ENCODE results near the gene CDK5.
A peak's percentile ranks its signal among the peaks of the same experiment; 100 is the strongest.
"Not testable (repeated sequence)": the region's sequence is repeated elsewhere in the genome, so short reads cannot be mapped to it uniquely, and the experiment has no call there.

The CDK5 gene

DNA sequence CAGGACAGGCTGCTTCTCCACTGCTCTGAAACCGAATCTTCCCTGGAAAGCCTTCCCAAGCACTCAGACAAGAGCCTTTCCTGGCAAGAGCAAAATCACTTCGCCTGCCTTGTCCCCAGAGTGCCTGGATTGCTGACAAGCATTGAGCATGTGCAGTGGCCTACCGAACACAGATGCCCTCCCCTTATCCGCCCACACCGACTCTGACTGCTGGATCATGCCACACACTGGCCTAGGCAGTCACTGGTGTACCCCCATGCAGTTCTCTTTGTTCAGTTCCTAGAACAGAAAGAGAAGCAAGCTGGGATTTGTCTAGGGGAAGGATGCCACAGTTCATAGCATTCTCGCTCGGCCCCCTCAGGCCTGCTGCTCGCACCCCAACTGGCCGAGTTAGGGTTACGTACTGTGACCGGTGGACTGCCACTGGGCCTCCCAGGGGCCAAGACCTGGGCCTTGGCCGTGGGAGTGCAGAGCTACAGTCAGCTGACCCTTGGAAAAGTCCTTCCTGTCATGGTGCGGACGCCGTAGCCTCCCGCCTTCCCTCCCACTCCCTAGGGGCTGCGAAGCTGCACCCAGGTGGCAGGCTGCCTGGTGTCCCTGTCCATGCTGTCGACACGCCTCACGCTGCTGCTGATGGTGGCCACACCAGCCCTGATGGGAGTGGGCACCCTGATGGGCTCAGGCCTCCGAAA lies 22.5 kb downstream of the CDK5 start:
- DNase-seq (ENCODE audit: low read depth, low spot score): no peak

DNA sequence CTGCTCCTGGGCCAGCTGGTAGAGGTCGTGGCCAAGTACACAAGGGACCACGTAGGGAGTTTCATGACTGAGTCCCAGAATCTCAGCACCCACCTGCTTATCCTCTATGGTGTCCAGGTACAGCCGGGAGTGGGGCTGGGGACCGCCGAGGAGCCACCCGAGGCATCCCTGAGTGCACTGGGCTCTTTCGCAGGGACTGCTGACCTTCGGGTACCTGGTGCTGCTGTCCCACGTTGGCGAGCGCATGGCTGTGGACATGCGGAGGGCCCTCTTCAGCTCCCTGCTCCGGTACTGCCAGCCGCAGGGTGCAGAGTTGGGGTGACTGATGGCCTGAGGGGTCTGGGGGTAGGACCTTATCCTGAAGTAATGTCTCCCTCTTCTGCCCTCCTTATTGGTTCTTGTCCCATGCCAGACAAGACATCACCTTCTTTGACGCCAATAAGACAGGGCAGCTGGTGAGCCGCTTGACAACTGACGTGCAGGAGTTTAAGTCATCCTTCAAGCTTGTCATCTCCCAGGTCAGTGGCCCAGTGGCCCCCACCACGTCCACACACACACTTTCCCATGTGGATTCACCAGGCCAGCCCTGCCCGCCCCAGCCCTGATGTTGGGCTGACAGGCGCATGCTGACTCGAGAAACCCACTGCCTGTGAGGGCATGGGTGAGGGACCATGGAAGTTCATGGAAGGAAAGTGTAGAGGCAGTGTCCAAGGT lies 23.2 kb downstream of the CDK5 start:
- no peak for DNase-seq (ENCODE audit: low read depth, low spot score)

DNA sequence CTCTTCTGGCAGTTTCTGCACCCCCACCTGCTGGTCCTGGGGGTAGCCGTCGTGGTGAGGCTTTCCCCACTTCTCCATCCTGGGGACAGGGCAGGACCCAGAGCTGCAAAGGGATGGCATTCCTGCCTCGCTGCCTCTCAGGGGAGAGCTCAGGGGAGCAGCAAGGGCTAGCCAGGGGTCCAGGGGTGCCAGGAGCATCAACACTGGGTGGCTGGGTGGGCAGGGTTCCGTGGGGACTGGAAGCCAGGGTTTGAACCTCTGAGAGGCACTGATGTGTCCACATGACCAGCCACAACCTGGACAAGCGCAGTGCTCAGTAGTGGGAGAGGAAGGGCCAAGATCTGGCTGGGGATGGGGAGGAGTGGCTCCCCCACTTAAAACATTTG lies 23.8 kb downstream of the CDK5 start:
- DNase-seq (ENCODE audit: low read depth, low spot score): no peak

DNA sequence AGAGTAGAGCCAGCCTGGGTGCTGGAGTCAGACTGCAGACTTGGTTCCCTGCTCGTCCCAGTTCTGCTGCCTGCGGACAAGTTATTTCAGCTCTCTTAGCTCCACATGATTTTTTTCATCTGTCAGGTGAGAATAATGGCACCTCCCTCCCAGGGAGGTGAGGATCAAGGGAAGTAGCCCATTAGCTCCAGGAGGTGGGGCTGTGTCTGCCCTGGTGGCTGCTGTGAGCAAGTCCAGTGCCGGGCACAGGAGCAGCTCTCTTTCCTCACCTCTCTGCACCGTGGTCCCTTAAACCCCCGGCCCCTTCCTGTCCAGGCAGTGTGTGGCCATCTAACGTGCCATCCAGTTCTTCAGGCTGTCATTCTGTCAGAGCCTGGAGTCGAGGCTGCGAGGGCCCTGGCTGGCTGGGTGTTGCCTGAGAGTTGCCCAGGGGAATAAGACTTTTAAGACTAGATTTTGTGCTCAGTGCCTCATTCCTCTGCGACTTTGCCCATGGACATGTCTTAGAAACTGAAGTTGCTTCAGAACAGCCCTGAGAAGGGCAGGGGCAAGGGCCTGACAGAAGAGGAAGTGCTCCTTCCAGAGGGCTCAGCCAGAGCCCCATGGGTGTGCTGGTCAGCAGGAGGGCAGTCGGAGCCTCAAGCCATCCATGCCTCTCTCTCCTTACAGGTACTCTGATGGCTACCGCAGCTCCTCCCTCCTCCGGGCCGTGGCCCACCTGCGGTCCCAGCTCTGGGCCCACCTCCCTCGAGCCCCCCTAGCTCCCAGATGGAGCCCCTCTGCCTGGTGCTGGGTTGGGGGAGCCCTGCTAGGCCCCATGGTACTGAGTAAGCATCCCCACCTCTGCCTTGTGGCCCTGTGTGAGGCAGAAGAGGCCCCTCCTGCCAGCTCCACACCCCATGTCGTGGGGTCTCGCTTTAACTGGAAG lies 24.5 kb downstream of the CDK5 start:
- DNase-seq (ENCODE audit: low read depth, low spot score): peak; percentile 36

DNA sequence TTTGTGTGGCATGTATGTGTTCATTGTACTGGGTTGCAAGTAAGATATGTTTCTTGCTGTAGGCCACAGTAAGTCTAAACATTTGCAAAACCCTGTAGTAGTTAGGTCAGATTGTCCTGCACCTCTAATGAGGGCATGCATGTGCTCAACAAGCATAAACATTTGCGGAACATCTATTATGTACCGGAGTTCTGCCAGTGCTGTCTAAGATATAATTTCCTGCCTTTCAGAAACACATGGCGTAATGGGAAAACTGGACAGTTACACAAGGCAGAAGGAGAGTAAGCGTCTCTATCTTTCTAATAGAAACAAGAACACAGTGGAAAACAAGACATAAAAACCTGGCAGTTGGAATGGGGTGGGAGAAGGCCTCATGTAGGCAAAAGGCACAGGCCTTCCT lies 26.7 kb downstream of the CDK5 start:
- no peak for DNase-seq (ENCODE audit: low read depth, low spot score)

DNA sequence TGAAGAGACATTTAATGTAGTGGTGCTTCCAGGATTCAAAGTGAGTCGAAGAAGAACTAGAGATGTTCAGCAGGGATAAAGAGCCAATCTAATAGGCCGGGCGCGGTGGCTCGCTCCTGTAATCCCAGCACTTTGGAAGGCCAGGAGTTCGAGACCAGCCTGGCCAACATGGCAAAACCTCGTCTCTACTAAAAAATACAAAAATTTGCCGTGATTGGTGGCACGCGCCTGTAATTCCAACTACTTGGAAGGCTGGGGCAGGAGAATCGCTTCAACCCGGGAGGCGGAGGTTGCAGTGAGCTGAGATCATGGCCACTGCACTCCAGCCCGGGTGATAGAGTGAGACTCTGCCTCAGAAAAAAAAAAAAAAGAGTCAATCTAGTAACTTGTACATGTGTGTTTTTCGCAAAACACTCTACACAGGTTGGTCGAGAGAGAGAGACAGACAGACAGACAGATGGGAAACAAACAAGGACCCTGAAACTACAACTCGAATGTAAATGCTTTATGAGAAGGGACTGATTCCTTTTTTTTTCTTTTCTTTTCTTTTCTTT lies 28.7 kb downstream of the CDK5 start:
- no peak for DNase-seq (ENCODE audit: low read depth, low spot score)

DNA sequence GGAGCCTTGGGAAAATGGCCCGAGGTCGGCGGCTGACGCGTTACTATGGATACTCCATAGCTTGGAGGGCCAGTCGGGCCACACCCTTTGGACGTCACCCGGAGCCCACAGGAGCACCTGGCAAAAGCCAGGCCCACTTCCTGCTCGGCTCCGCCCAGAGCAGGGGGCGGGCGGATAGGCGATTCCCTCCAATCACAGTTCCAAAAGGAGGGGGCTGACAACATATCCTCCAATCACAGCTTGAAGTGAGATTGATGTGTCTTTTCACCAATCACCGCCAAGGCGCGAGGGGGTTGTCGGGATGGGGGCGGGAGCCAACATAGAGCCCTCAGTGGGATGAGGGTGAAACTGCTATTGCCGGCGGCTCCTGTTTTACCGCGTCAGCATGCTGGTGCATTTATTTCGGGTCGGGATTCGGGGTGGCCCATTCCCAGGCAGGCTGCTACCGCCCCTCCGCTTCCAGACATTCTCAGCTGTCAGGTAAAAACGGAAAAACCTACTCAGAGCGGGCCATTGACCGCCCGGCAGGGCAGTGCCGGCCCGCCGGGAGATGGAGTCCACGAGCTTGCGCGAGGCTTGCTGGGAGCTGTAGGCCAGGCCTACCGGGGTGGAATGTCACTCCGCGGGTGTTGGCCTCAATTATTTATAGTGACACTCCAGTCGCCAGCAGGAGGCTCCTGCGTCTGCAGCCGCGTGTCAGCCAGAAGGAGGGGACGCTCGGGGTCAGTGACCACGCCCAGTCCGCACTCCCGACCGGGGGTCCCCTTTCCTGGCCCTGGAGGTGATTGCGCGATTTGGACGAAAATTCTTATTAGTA lies 29.4 kb downstream of the CDK5 start, which contains the start of gene ABCB8:
TSS of gene ABCB8 (plus strand) at position 320 of the 817 bp plus-strand sequence. CDS start at position 386, 66 bp downstream.
- DNase-seq (ENCODE audit: low read depth, low spot score): peak; percentile 100

DNA sequence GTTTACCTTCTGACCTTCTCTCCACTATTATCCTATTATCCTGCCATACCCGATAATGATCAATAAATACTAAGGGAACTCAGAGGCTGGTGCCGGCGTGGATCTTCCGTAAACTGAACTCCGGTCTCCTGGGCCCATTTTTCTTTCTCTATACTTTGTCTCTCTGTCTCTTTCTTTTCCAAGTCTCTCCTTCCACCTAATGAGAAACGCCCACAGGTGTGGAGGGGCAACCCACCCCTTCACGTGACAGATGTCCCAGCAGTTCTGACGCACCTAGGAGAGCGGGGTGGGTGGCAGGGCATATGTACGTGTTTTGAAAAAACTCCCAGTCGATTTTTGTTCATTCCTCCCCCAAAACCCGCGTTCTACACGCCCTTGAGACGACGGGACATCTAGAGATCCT lies 30.0 kb downstream of the CDK5 start:
- DNase-seq (ENCODE audit: low read depth, low spot score): not testable (repeated sequence)

DNA sequence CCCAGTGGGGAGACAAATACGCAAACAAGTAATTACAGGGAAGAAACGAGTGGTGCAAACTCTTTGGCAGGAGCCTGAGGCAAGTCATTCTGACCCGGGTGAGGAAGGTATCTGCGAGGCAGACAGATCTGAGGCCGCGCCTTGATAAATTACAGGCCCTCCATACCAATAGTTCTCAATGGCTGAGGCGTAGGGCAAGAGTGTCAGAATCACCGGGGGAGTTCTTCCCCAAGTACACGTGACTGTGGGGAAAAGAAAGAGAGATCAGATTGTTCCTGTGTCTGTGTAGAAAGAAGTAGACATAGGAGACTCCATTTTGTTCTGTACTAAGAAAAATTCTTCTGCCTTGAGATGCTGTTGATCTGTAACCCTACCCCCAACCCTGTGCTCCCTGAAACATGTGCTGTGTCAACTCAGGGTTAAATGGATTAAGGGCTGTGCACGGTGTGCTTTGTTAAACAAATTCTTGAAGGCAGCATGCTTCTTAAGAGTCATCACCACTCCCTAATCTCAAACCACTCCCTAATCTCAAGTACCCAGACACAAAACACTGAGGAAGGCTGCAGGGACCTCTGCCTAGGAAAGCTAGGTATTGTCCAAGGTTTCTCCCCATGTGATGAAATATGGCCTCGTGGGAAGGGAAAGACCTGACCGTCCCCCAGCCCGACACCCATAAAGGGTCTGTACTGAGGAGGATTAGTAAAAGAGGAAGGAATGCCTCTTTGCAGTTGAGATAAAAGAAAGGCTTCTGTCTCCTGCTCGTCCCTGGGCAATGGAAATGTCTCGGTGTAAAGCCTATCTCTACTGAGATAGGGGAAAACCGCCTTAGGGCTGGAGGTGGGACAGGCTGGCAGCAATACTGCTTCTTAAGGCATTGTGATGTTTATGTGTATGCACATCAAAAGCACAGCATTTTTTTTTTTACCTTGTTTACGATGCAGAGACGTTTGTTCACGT lies 30.6 kb downstream of the CDK5 start:
- DNase-seq (ENCODE audit: low read depth, low spot score): peak; percentile 92

DNA sequence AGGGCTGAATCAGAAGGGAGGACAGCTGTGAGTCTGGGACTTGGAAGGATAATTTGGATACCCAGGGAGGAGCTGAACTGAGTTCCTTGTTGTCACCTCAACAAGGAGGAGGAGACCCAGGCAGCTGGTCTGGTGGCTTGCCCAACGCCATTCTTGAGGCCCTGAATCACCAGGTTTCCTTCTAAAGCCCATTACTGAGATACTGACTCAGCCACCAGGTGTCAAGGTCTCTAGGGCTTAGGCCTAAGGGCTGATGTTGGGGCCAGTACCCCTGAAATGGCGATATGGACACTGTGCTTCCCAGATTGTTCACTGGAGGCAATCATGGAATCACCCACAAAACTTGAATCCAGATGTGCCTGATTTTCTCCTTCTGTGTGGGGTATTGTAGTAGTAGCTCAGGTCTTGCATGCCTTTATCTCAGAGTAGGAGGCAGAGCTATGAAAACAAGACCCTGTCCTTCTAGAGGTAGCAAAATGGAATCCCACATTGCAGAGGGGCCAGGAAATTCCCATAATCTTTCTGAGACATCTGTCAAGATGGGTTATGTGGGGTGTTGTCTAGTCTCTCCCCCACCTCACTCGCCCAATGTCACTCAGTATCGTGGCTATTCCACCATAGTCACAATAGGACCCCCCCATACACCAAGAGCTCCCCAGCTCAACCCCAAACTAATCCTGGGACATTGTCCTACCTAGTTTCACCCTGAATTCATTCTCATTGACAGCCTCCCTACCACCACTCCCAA lies 31.6 kb downstream of the CDK5 start:
- peak; percentile 75 for DNase-seq (ENCODE audit: low read depth, low spot score)

DNA sequence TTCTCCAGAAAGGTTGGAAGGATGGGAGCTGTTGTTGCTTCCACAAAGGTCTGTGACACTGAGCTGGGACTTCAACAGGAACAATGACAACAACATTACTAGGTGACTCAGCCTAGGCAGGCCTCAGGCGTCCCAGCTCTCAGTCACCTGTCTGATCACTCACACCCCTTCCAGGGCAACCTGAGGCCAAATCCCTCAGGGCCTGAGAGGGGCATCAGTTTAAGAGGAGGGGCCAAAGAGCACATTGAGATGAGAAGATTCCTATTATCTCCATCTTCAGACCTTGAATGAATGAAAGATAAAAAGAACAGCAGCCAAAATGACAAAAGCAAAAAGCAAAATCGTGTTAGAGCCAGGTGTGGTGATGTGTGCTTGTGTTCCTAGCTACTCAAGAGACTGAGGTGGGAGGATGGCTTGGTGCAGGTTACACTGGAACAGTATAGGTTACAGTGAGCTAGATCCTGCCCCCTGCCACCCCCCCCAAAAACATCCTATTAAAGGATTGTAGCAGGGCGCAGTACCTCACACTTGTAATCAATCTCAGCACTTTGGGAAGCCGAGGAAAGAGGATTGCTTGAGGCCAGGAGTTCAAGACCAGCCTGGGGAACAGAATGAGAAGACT lies 33.2 kb downstream of the CDK5 start, which contains the start of gene ATG9B:
TSS of gene ATG9B (minus strand) at position 60 of the 622 bp plus-strand sequence. CDS start 71 bp downstream, outside the sequence.
- DNase-seq (ENCODE audit: low read depth, low spot score): peak; percentile 79

DNA sequence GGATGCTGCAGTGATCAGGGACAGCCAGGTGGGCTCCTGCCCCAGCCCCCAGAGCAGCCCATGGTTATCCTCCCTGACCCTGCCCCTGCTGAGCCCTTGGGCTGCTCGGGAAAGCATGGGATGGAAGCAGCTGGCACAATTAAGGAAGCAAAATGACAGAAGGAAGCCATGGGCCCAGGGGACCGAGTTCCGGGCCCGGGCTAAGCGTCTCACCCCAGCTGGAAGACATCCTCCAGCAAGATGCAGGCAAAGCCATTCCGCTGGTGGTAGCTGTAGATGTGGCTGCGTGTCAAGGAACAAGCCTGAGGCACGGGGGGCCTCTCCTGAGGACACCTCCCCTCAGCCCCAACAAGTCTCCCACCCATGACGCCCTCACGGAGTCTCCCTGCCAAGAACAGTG lies 34.5 kb downstream of the CDK5 start:
- no peak for DNase-seq (ENCODE audit: low read depth, low spot score)

DNA sequence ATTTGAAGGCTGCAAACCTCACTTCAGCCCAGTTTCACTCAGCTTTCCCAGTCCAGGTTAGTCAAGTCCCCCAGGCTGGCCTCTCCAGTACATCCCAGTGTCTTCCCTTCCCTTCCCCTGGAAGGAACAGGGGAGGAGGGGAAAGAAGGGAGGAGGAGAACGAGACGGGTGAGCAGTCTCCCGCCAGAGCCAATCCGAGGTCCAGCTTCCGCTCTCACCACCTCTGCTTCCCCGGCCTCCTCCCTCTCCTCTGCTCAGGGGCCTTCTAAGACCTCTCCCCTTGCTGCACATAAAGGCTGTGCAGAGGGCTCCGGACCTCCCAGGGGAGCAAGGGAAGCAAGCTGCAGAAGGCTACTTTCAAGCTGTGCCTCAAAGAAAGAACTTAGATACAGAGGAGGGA lies 37.5 kb downstream of the CDK5 start:
- peak; percentile 80 for DNase-seq (ENCODE audit: low read depth, low spot score)

DNA sequence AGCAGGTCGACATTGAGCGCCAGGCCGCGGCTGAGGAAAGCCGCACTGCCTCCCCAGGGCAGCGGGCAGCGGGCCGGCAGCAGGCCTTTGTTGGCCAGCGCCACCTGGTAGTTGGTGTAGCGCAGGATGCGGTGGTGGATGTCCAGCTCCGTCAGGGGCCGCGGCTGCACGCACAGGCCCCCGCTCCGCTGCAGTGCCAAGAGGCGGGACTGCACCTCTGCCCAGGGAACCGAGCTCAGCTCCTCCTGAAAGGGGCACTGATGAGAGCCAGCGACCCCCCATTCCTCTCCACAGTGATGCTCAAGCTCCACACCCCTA lies 38.6 kb downstream of the CDK5 start:
- no peak for DNase-seq (ENCODE audit: low read depth, low spot score)

DNA sequence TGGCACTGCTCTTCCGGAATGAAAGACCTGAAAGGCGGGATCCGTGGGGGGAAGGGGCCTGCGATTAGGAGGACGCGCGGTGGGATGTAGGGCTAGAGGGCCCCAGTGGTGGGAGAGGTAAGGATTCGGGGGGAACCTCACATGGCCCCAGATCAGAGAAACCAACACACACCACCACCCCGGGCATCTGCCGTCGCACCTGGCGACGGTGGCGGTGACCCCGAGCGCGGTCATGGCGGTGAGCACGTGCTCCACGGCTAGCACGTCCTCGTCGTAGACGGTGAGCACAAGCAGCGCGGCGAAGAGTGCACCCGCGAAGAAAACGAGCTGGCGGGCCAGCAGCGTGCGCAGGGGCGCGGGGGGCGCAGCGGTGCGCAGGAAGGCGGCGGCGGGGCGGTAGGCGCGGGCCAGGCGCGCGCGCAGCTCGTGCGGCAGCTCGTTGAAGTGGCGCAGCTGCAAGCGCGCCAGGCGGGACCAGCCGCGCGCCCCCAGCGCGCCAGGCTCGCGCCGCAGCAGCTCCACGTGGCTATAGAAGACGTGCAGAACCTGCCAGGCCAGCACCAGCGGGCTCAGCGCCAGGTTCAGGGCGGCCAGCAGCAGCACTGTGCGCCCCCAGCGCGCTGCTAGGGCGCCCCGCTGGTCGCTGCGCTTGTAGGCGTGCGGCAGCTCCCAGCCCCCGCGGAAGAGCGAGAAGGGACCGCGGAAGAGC lies 39.1 kb downstream of the CDK5 start:
- peak; percentile 56 for DNase-seq (ENCODE audit: low read depth, low spot score)

DNA sequence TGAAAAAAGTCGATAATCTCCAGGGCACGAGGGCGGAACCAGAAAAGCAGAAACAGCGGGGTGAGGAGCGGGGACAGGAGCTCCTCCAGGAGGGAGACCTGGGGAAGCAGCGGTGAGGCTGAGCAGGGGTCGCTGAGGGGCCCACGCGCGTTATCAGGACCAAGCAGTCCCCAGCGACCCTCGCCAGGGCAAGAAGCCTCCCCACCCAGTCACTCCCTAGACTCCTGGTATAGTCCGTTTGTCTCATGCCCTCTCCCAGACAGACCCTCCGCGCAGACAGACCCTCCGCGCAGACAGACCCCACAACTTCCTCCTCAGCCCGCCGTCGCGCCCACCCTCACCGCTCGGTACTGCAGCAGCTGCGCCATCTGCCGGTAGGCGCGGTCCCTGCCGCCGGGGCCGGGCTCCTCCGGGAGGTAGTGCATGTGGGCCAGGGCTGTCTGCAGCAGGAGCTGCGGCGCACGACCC lies 39.7 kb downstream of the CDK5 start:
- DNase-seq (ENCODE audit: low read depth, low spot score): peak; percentile 95

DNA sequence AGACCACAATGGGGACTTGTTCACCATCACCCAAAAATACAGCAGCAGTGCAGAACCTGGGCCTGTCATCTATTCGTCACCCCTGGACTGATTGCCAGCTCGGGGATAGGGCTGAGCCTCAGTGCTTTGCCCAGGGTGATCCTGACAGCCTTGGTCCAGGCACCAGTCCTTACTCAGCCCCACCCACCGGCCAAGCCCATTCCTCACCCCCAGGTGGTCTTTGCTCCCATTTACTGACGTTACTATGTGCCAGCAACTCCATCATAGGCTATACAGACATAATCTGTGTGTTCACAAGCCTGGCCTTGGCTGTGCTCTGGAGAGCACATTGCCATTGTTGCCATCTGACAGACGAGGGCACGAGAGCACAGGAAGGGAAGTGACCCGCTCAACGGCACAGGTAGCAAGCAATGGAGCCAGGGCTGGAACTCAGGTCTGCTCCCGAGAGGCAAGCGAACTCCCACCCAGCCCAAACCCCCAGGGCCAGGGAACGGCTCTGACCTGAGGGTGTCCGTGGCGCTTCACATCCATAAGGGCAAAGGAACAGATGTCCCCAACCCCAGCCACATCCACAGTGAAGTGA lies 40.2 kb downstream of the CDK5 start:
- no peak for DNase-seq (ENCODE audit: low read depth, low spot score)

DNA sequence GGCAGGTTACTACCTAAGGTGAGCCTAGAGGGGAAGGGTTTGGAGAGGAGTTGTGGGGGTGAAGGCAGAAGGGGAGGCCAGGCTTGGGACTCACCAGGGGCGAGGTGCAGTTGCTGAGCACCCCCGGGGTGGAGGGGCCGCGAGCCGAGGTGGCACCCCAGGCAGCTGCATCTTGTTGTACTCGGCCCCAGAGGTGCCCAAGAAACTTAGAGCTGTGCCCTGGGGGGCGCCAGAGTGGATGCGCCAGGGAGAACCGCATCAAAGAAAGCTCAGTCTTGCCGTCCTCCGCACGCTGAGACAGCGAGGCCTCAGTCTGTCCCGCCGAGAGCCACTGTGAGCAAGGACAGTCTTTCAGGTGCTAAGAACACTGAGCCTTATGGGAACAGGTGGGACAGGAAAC lies 40.8 kb downstream of the CDK5 start:
- no peak for DNase-seq (ENCODE audit: low read depth, low spot score)
